H1 (cell line): ENCODE data around the gene DMXL1. TPM values are rescaled to one million over a fixed set of nuclear protein-coding genes. Genes with fewer than 3 reads are reported as not detected.

Experiments
- BRCA1 ChIP-seq: IDR thresholded peaks from 2 replicates; pipeline ENCODE4 v1.6.1; 2012; ENCODE audit warnings: low read depth, low read length, improper control_type of control experiment
- SIRT6 ChIP-seq: IDR thresholded peaks from one replicate; pipeline ENCODE4 v1.7.1; 2012; ENCODE audit warnings: low read length, inconsistent platforms
- TAF1 ChIP-seq: IDR thresholded peaks from 2 replicates; pipeline ENCODE4 v1.6.1; 2011; ENCODE audit warnings: mild to moderate bottlenecking, low read depth, low read length
- TCF12 ChIP-seq: IDR thresholded peaks from 2 replicates; pipeline ENCODE4 v1.6.1; 2011; ENCODE audit warnings: low read depth, mild to moderate bottlenecking, low read length
- polyA plus RNA-seq, 7 experiments: library from polyadenylated mRNA; depleted of rRNA in 3 of 7; stranded (reverse) in 5 of 7; unstranded in 2 of 7; fragments of >200 nt in 5 of 7; fragments of 200-250 nt in 2 of 7; gene quantifications; 1 replicate in 5 of 7; 2 replicates in 1 of 7; 4 replicates in 1 of 7; pipeline versions ENCODE4 v1.2.1 to v1.2.3, GENCODE V29; 2011 to 2013; ENCODE audit warnings: missing spikeins in 2 of 7, mixed read lengths in 2 of 7
- total RNA-seq: library from RNA; stranded (reverse); fragmentation: NEBNext Ultra II Directional; extraction: Animal tissue kit (Norgen Biotek cat#: 25700); gene quantifications from 2 replicates; pipeline ENCODE4 v1.2.1, GENCODE V29; 2021

The DMXL1 gene
- total and polyA plus RNA-seq, 2 of the 8 experiments (the other 6 are each of a cell fraction or from before 2014, with no cell fraction given) = 10.1 to 43.9 TPM

- TF ChIP-seq SIRT6 = no peak
- no peak for TF ChIP-seq BRCA1
- TF ChIP-seq TAF1 = no peak
- no peak for TF ChIP-seq TCF12
Measured at GRCh38 chr5:119212026-119212425, 141.1 kb downstream of the DMXL1 start (continued).
